Adrenal gland (tissue), 12 donors: Measurements from ENCODE around the gene PPP1R17. TPM values are rescaled to one million over a fixed set of nuclear protein-coding genes. Genes with fewer than 3 reads are reported as not detected.

Experiments used
- DNase-seq, 7 donors: peaks; one replicate each; pipeline ENCODE4 v3.0.0-alpha.2; 2019 to 2020
- H3K27ac ChIP-seq, 5 donors: fragments of 200-600 bp; sonication (generic) in 4 of 5; 1 replicate in 3 of 5; 2 replicates in 2 of 5; pipeline versions ENCODE4 v1.5.1 to v1.8.0; 2016 to 2020; ENCODE audit warnings: mild to moderate bottlenecking in 1 of 5
- H3K27me3 ChIP-seq: fragments of 200-600 bp; 2 replicates; pipeline ENCODE4 v1.8.0; 2021
- H3K36me3 ChIP-seq, 2 donors: fragments of 200-600 bp; replicated peaks in 1 of 2; 1 replicate in 1 of 2; 2 replicates in 1 of 2; pipeline versions ENCODE4 v1.5.1 to v1.8.0; 2018 to 2022
- H3K4me1 ChIP-seq, 2 donors: fragments of 200-600 bp; replicated peaks in 1 of 2; 1 replicate in 1 of 2; 2 replicates in 1 of 2; pipeline versions ENCODE4 v1.5.1 to v1.8.0; 2018 to 2021
- H3K4me3 ChIP-seq, 4 donors: fragments of 200-600 bp; sonication (generic) in 3 of 4; one replicate each; pipeline ENCODE4 v1.5.1; 2016 to 2018
- H3K9me3 ChIP-seq, 3 donors: fragments of 200-600 bp; sonication (generic) in 1 of 3; replicated peaks in 1 of 3; 1 replicate in 2 of 3; 2 replicates in 1 of 3; pipeline versions ENCODE4 v1.5.1 to v1.8.0; 2016 to 2021
- CTCF ChIP-seq, 6 experiments: fragments of 450-650 bp in 4 of 6; fragments of 200-600 bp in 2 of 6; sonication (generic) in 1 of 6; IDR thresholded peaks; 1 replicate in 5 of 6; 2 replicates in 1 of 6; pipeline versions ENCODE4 v1.5.1 to v1.8.0; 2016 to 2021; ENCODE audit warnings: antibody characterized with exemption in 6 of 6, mild to moderate bottlenecking in 2 of 6, moderate library complexity in 1 of 6
- POLR2A ChIP-seq, 2 donors: fragments of 450-650 bp; IDR thresholded peaks; one replicate each; pipeline ENCODE4 v1.6.1; 2017; ENCODE audit warnings: antibody characterized with exemption in 2 of 2, mild to moderate bottlenecking in 2 of 2, moderate library complexity in 1 of 2
- WGBS, 4 donors: extraction: QIAGEN DNeasy Blood & Tissue Kit in 2 of 4; methylation state at CpG; one replicate each; pipeline versions ENCODE4 v1.1.5 to v1.1.7; 2013 to 2017; 5-methylcytosine and 5-hydroxymethylcytosine counted together
- intact Hi-C, 2 donors: fragments of 100-400 bp; cut with DNase I; formaldehyde crosslinking; loops; one replicate each; pipeline versions ENCODE4 v1.14.1 to v1.15.0; 2022 to 2023
- polyA plus RNA-seq, 3 donors: library from polyadenylated mRNA; stranded (reverse); fragments of 200-250 nt in 2 of 3; fragments of 350-450 nt in 1 of 3; fragmentation: Illumina TruSeq in 1 of 3; extraction: RNeasy Lipid Tissue Mini Kit (QIAGEN cat#74804) in 1 of 3; gene quantifications; one replicate each; pipeline ENCODE4 v1.2.3, GENCODE V29; 2013 to 2014
- total RNA-seq, 9 donors: library from RNA; depleted of rRNA in 4 of 9; stranded (reverse); fragments of >200 nt in 4 of 9; fragments of 120-200 nt in 1 of 9; fragmentation: NEBNext Ultra II Directional in 1 of 9; extraction: Animal tissue kit (Norgen Biotek cat#: 25700) in 1 of 9; gene quantifications; one replicate each; pipeline versions ENCODE4 v1.1.0 to v1.2.4, GENCODE V29; 2013 to 2023
- donor health status: healthy with polysubstance abuse.
- donor health status: Bipolar disorder and iron deficiency.
- donor health status: DM: yes; HTN: yes; CAD: no.
- donor health status: DM: no; HTN: no; CAD: no.
- donor health status: DM: no; HTN: no; CAD: no.
- donor health status: DM: yes; HTN: yes; CAD: no.

PPP1R17 gene
- total and polyA plus RNA-seq, 12 donors, result 0.14 to 6.2 (median 0.37) TPM; not detected in 3

- Histone ChIP-seq H3K4me1 (no peaks in the 10 kb centered on the region), H3K9me3 (no peaks in the 10 kb centered on the region), H3K36me3 (no peaks in the 10 kb centered on the region), H3K27ac (no peak overlapping the region), H3K27me3 (no peaks in the 10 kb centered on the region), H3K4me3 (no peak overlapping the region)
- DNase-seq, result no peak
- no peak for TF ChIP-seq CTCF (IDR thresholded peaks at IDR 0.05)
- intact Hi-C loops, result loop anchor here in 1 of 2 donors (10.0 kb wide), 1 partner anchor 83 kb away; no protein-coding TSS in a partner anchor
Observed at GRCh38 chr7:31652063-31652326, 35.0 kb upstream of the PPP1R17 start.

GRCh38 chr7:31663072-31663471 is 23.9 kb upstream of the PPP1R17 start:
- 63 to 76% (median 71%) methylated on average over 5 of the region's 5 CpGs for WGBS, 4 donors
- no peaks in the 10 kb centered on the region for H3K36me3 ChIP-seq
- no peaks in the 10 kb centered on the region for H3K9me3 ChIP-seq
- H3K27me3 ChIP-seq, result no peaks in the 10 kb centered on the region
- DNase-seq, result no peak
- TF ChIP-seq POLR2A (IDR thresholded peaks at IDR 0.05) (no peak), CTCF (IDR thresholded peaks at IDR 0.05) (no peak)
- H3K27ac ChIP-seq, result no peak overlapping the region
- no peak overlapping the region for H3K4me3 ChIP-seq
- no peaks in the 10 kb centered on the region for H3K4me1 ChIP-seq
- intact Hi-C loops, result no loop called here

GRCh38 chr7:31664890-31665289 is 22.1 kb upstream of the PPP1R17 start:
- TF ChIP-seq POLR2A (IDR thresholded peaks at IDR 0.05), result no peak
- no peak for TF ChIP-seq CTCF (IDR thresholded peaks at IDR 0.05)
- Histone ChIP-seq H3K27ac (no peak overlapping the region), H3K4me3 (no peak overlapping the region), H3K4me1 (no peaks in the 10 kb centered on the region), H3K9me3 (no peaks in the 10 kb centered on the region), H3K27me3 (no peaks in the 10 kb centered on the region), H3K36me3 (no peaks in the 10 kb centered on the region)
- DNase-seq, result no peak
- intact Hi-C loops, result no loop called here

GRCh38 chr7:31665546-31665945 is 21.5 kb upstream of the PPP1R17 start:
- WGBS, 4 donors, result 53 to 84% (median 74%) methylated on average over 1 of the region's 1 CpG
- H3K4me3 ChIP-seq, result no peak overlapping the region
- no peak overlapping the region for H3K27ac ChIP-seq
- no peaks in the 10 kb centered on the region for H3K4me1 ChIP-seq
- TF ChIP-seq CTCF (IDR thresholded peaks at IDR 0.05), result no peak
- TF ChIP-seq POLR2A (IDR thresholded peaks at IDR 0.05), result no peak
- intact Hi-C loops, result no loop called here
- no peaks in the 10 kb centered on the region for H3K36me3 ChIP-seq
- DNase-seq, result no peak
- H3K27me3 ChIP-seq, result no peaks in the 10 kb centered on the region
- H3K9me3 ChIP-seq, result no peaks in the 10 kb centered on the region

GRCh38 chr7:31669461-31669860 is 17.6 kb upstream of the PPP1R17 start:
- H3K27ac ChIP-seq, result no peak overlapping the region
- H3K4me1 ChIP-seq, result no peaks in the 10 kb centered on the region
- intact Hi-C loops, result no loop called here
- no peak overlapping the region for H3K4me3 ChIP-seq
- no peak for DNase-seq
- H3K9me3 ChIP-seq, result no peaks in the 10 kb centered on the region
- no peaks in the 10 kb centered on the region for H3K36me3 ChIP-seq
- H3K27me3 ChIP-seq, result no peaks in the 10 kb centered on the region
- TF ChIP-seq POLR2A (IDR thresholded peaks at IDR 0.05) (no peak), CTCF (IDR thresholded peaks at IDR 0.05) (no peak)
